Measurements from ENCODE around the gene PPP1R18. TPM values are rescaled to one million over a fixed set of nuclear protein-coding genes. Genes with fewer than 3 reads are reported as not detected.

The PPP1R18 gene
- total and polyA plus RNA-seq, 9 of the 15 experiments (the other 6 are each of a cell fraction or from before 2014, with no cell fraction given) = 12.0 to 99.2 (median 42.6) TPM

- TF ChIP-seq TFE3 (CRISPR knock-in tag; IDR thresholded peaks at IDR 0.05) (no peak), SREBF2 (CRISPR knock-in tag; IDR thresholded peaks at IDR 0.05) (peak; percentile 49; the same call in 1 of the 2 replicates), PHB (CRISPR knock-in tag; IDR thresholded peaks at IDR 0.05) (no peak), ZNF184 (CRISPR knock-in tag; IDR thresholded peaks at IDR 0.05) (no peak), STAT5A (IDR thresholded peaks at IDR 0.05; ENCODE audit: borderline replicate concordance, low read length) (no peak), HLTF (IDR thresholded peaks at IDR 0.05) (0 out of 2 replicates have a peak, but pooled peaks have one; percentile 62), NR4A1 (CRISPR knock-in tag; IDR thresholded peaks at IDR 0.05) (no peak), NR4A1 (tag; IDR thresholded peaks at IDR 0.05) (no peak), SNRNP70 (optimal IDR thresholded peaks at IDR 0.05; ENCODE audit: low read depth, low read length) (no peak), SFPQ (IDR thresholded peaks at IDR 0.05; ENCODE audit: low read depth, low read length) (no peak), PHF21A (IDR thresholded peaks at IDR 0.05; ENCODE audit: borderline replicate concordance, low read depth) (no peak)
- TF ChIP-seq, protein P1, sequence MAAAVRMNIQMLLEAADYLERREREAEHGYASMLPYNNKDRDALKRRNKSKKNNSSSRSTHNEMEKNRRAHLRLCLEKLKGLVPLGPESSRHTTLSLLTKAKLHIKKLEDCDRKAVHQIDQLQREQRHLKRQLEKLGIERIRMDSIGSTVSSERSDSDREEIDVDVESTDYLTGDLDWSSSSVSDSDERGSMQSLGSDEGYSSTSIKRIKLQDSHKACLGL (CRISPR knock-in tag; IDR thresholded peaks at IDR 0.05; ENCODE audit: borderline replicate concordance, poor library complexity, severe bottlenecking) = no peak
- TF ChIP-seq, protein P2, sequence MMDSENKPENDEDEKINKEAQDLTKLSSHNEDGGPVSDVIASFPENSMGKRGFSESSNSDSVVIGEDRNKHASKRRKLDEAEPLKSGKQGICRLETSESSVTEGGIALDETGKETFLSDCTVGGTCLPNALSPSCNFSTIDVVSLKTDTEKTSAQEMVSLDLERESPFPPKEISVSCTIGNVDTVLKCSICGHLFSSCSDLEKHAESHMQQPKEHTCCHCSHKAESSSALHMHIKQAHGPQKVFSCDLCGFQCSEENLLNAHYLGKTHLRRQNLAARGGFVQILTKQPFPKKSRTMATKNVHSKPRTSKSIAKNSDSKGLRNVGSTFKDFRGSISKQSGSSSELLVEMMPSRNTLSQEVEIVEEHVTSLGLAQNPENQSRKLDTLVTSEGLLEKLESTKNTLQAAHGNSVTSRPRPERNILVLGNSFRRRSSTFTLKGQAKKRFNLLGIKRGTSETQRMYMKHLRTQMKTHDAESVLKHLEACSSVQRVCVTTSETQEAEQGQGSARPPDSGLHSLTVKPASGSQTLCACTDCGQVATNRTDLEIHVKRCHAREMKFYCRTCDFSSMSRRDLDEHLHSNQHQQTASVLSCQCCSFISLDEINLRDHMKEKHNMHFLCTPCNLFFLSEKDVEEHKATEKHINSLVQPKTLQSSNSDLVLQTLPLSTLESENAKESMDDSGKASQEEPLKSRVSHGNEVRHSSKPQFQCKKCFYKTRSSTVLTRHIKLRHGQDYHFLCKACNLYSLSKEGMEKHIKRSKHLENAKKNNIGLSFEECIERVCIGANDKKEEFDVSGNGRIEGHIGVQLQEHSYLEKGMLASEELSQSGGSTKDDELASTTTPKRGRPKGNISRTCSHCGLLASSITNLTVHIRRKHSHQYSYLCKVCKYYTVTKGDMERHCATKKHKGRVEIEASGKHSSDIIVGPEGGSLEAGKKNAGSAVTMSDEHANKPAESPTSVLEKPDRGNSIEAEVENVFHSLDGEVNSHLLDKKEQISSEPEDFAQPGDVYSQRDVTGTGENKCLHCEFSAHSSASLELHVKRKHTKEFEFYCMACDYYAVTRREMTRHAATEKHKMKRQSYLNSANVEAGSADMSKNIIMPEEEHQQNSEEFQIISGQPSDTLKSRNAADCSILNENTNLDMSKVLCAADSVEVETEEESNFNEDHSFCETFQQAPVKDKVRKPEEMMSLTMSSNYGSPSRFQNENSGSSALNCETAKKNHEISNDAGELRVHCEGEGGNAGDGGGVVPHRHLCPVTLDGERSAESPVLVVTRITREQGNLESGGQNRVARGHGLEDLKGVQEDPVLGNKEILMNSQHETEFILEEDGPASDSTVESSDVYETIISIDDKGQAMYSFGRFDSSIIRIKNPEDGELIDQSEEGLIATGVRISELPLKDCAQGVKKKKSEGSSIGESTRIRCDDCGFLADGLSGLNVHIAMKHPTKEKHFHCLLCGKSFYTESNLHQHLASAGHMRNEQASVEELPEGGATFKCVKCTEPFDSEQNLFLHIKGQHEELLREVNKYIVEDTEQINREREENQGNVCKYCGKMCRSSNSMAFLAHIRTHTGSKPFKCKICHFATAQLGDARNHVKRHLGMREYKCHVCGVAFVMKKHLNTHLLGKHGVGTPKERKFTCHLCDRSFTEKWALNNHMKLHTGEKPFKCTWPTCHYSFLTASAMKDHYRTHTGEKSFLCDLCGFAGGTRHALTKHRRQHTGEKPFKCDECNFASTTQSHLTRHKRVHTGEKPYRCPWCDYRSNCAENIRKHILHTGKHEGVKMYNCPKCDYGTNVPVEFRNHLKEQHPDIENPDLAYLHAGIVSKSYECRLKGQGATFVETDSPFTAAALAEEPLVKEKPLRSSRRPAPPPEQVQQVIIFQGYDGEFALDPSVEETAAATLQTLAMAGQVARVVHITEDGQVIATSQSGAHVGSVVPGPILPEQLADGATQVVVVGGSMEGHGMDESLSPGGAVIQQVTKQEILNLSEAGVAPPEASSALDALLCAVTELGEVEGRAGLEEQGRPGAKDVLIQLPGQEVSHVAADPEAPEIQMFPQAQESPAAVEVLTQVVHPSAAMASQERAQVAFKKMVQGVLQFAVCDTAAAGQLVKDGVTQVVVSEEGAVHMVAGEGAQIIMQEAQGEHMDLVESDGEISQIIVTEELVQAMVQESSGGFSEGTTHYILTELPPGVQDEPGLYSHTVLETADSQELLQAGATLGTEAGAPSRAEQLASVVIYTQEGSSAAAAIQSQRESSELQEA (IDR thresholded peaks at IDR 0.05; ENCODE audit: low read depth) = no peak
Observed at GRCh38 chr6:30722280-30723112, 36.1 kb upstream of the PPP1R18 start (continued).
